ENCODE measurements around the gene FOXD3. TPM values are rescaled to one million over a fixed set of nuclear protein-coding genes. Genes with fewer than 3 reads are reported as not detected.

Gene FOXD3
- total and polyA plus RNA-seq, 12 donors = 0.11 to 1.2 (median 0.28) TPM; not detected in 5

GRCh38 chr1:63363014-63363413, 40.6 kb downstream of the FOXD3 start:
- WGBS, 4 donors = 77 to 93% (median 88%) methylated on average over 5 of the region's 5 CpGs
- Histone ChIP-seq H3K27me3 (no peaks in the 10 kb centered on the region), H3K36me3 (replicated peaks in 1 of 2) (no peaks in the 10 kb centered on the region), H3K27ac (no peak overlapping the region), H3K4me1 (replicated peaks in 1 of 2) (peaks cover 0 to 4% of the 10 kb centered on the region in 2 donors), H3K4me3 (no peak overlapping the region), H3K9me3 (replicated peaks in 1 of 3) (no peaks in the 10 kb centered on the region)
- TF ChIP-seq POLR2A (IDR thresholded peaks at IDR 0.05) = no peak
- TF ChIP-seq CTCF (IDR thresholded peaks at IDR 0.05) = no peak
- intact Hi-C loops (cut with DNase I) = no loop called here
- no peak for DNase-seq

- Histone ChIP-seq H3K27me3 (no peaks in the 10 kb centered on the region), H3K4me3 (peak overlapping the region in 1 of 4 donors; percentile 92), H3K4me1 (replicated peaks in 1 of 2) (peaks cover 0 to 9% of the 10 kb centered on the region in 2 donors), H3K9me3 (replicated peaks in 1 of 3) (no peaks in the 10 kb centered on the region), H3K27ac (peak overlapping the region in 3 of 5 donors; percentile 73 to 92 (median 78)), H3K36me3 (replicated peaks in 1 of 2) (no peaks in the 10 kb centered on the region)
- DNase-seq = no peak
- TF ChIP-seq POLR2A (IDR thresholded peaks at IDR 0.05) (no peak), CTCF (IDR thresholded peaks at IDR 0.05) (no peak)
- intact Hi-C loops (cut with DNase I) = no loop called here
- WGBS, 4 donors = 84 to 91% (median 86%) methylated on average over 7 of the region's 7 CpGs
These were observed 44.5 kb downstream of the FOXD3 start for GRCh38 chr1:63366908-63367214.

- no peaks in the 10 kb centered on the region for H3K36me3 ChIP-seq (replicated peaks in 1 of 2)
- peak within 1 kb of the TSS in 3 of 4 donors; percentile 68 to 92 (median 82) for H3K4me3 ChIP-seq
- intact Hi-C loops (cut with DNase I) = no loop called here
- H3K27me3 ChIP-seq = no peaks in the 10 kb centered on the region
- TF ChIP-seq POLR2A (IDR thresholded peaks at IDR 0.05) (peak; percentile 24 to 71), CTCF (IDR thresholded peaks at IDR 0.05) (peak in 2 of 6 experiments; percentile 12 to 13)
- H3K9me3 ChIP-seq (replicated peaks in 1 of 3) = no peaks in the 10 kb centered on the region
- peak within 1 kb of the TSS in 4 of 5 donors; percentile 68 to 92 (median 76) for H3K27ac ChIP-seq
- peak; percentile 91 to 97 (median 95) for DNase-seq
- WGBS, 4 donors = 0 to 1% (median 1%) methylated on average over 15 to 77 of the region's 77 CpGs
- peaks cover 0 to 9% of the 10 kb centered on the region in 2 donors for H3K4me1 ChIP-seq (replicated peaks in 1 of 2)
These were observed 45.1 kb downstream of the FOXD3 start, which contains the start of gene ALG6 for GRCh38 chr1:63367215-63368103. Gene ALG6 (plus strand): TSS chr1:63367627. CDS start chr1:63370978, 3,351 bp downstream.

- H3K4me1 ChIP-seq (replicated peaks in 1 of 2) = peaks cover 0 to 9% of the 10 kb centered on the region in 2 donors
- no peaks in the 10 kb centered on the region for H3K9me3 ChIP-seq (replicated peaks in 1 of 3)
- 1 to 7% (median 6%) methylated on average over 10 of the region's 10 CpGs for WGBS, 4 donors
- no peaks in the 10 kb centered on the region for H3K27me3 ChIP-seq
- H3K27ac ChIP-seq = peak overlapping the region in 3 of 5 donors; percentile 68 to 92 (median 78)
- peak overlapping the region in 3 of 4 donors; percentile 68 to 92 (median 82) for H3K4me3 ChIP-seq
- DNase-seq = no peak
- intact Hi-C loops (cut with DNase I) = no loop called here
- TF ChIP-seq CTCF (IDR thresholded peaks at IDR 0.05) (no peak), POLR2A (IDR thresholded peaks at IDR 0.05) (no peak)
- no peaks in the 10 kb centered on the region for H3K36me3 ChIP-seq (replicated peaks in 1 of 2)
These were observed 45.8 kb downstream of the FOXD3 start for GRCh38 chr1:63368131-63368530.

Small RNAs within 50 kb of the gene (microRNA-seq; reads per million reads assigned to microRNA genes)
- gene MIR6068 = 0 reads per million in 3 donors

Small RNAs within 50 kb of the gene (small RNA-seq; reads per million reads assigned to genes)
- gene MIR6068 = 0 to 0.17 reads per million in 2 donors
- 0 reads per million in 2 donors for gene RF00019

Other genes starting within 250 kb of the FOXD3 start
- 10 to 100 TPM in 7 of 9 donors, 1 to 10 TPM in 2; 7.8 to 29.3 (median 11.6) TPM for gene ALG6, start 45.1 kb downstream of the FOXD3 start, total RNA-seq
- 10 to 100 TPM; 10.3 to 20.4 (median 14.6) TPM for gene ALG6, start 45.1 kb downstream of the FOXD3 start, polyA plus RNA-seq
- gene ITGB3BP, start 200.7 kb downstream of the FOXD3 start, total RNA-seq = 10 to 100 TPM in 5 of 9 donors, 1 to 10 TPM in 4; 2.4 to 30.7 (median 19.1) TPM
- 10 to 100 TPM; 27.3 to 50.2 (median 34.5) TPM for gene ITGB3BP, start 200.7 kb downstream of the FOXD3 start, polyA plus RNA-seq
- gene EFCAB7, start 201.0 kb downstream of the FOXD3 start, total RNA-seq = 10 to 100 TPM in 3 of 9 donors, 1 to 10 TPM in 6; 2.5 to 16.7 (median 5.2) TPM
- gene EFCAB7, start 201.0 kb downstream of the FOXD3 start, polyA plus RNA-seq = 10 to 100 TPM in 1 of 3 donors, 1 to 10 TPM in 2; 4.5 to 13.5 (median 7.3) TPM